ENCODE measurements around the gene NTN1.

- no peak for TF ChIP-seq CTCF (IDR thresholded peaks at IDR 0.05)
- no peak for TF ChIP-seq POLR2A (IDR thresholded peaks at IDR 0.05)
Measured at GRCh38 chr17:9241774-9242496, 220.6 kb downstream of the NTN1 start.

All from testis (tissue), 2 donors.